Stimulated activated naive B cell treated with anti-CD40 and anti-IgM and Interleukin-4, amounts not matched to agents 10 μg/mL and 1 μg/mL and 100 μg/mL, for 72 hours (primary cell): Measurements from ENCODE around the gene SAE1.

ENCODE experiments used
- ATAC-seq, 2 donors: fragments of 150-1000 bp; cut with Tn5 transposase; replicated peaks; 2 replicates each; pipeline ENCODE4 v1.10.0; 2021; ENCODE audit warnings: moderate library complexity in 1 of 2
- DNase-seq: peaks from one replicate; pipeline ENCODE4 v3.0.0; 2021
- H3K27ac Mint-ChIP-seq: one replicate; pipeline ENCODE4 v1.8.0; 2022; ENCODE audit warnings: mild to moderate bottlenecking, mixed read lengths
- H3K27me3 Mint-ChIP-seq, 2 donors: one replicate each; pipeline ENCODE4 v1.8.0; 2022; ENCODE audit warnings: mixed read lengths in 2 of 2
- H3K36me3 Mint-ChIP-seq, 2 donors: one replicate each; pipeline ENCODE4 v1.8.0; 2022; ENCODE audit warnings: mixed read lengths in 2 of 2, mild to moderate bottlenecking in 1 of 2
- H3K4me1 Mint-ChIP-seq, 2 donors: one replicate each; pipeline ENCODE4 v1.8.0; 2022; ENCODE audit warnings: mixed read lengths in 2 of 2, mild to moderate bottlenecking in 1 of 2
- H3K4me3 Mint-ChIP-seq, 2 donors: one replicate each; pipeline ENCODE4 v1.8.0; 2022; ENCODE audit warnings: mild to moderate bottlenecking in 2 of 2, mixed read lengths in 2 of 2, moderate library complexity in 1 of 2
- H3K9me3 Mint-ChIP-seq, 2 donors: one replicate each; pipeline ENCODE4 v1.8.0; 2022; ENCODE audit warnings: mixed read lengths in 2 of 2, mild to moderate bottlenecking in 1 of 2

The SAE1 gene

GRCh38 chr19:47253970-47254369, 123.3 kb downstream of the SAE1 start:
- Mint-ChIP-seq H3K36me3 (peaks cover 7 to 10% of the 10 kb centered on the region in 2 donors), H3K27me3 (no peaks in the 10 kb centered on the region), H3K27ac (no peak overlapping the region), H3K4me1 (peaks cover 15 to 27% of the 10 kb centered on the region in 2 donors), H3K9me3 (no peaks in the 10 kb centered on the region), H3K4me3 (no peak overlapping the region)
- no peak for DNase-seq
- no peak for ATAC-seq

DNA sequence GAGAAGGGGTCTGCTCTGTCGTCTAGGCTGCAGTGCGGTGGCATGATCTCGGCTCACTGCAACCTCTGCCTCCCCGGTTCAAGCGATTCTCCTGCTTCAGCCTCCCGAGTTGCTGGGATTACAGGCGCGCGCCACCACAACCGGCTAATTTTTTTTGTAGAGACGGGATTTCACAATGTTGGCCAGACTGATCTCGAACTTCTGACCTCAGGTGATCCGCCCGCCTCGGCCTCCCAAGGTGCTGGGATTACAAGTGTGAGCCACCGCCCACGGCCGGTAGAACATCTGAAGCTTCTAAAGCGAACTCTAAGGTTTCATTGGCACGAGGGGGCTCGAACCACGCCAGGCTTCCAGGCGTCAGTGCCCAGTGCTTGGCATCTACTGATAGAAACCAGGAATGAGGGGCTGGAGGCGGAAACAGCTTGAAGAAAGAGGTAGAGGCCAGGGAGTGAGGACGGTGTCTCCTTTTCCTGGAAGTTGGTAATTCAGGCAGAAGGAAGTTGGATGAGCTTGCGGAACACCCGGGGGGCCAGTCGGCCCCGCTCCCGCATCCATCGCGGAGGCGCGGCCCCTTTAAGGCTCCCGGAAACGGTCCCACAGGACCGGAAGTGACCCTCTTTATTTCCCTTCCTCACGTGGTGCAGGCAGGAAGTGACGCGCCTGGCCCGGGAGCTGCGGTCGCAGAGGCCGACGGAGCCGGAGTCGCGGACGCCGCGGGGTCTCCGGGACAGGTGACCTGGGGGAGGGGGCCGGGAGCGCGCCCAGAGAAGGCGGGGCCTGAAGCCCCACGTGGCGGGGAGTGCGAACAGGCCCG, 125.5 kb downstream of the SAE1 start, which contains the start of gene CCDC9:
TSS of gene CCDC9 (plus strand) at position 647 of the 814 bp plus-strand sequence. CDS start 1,876 bp downstream, outside the sequence.
- ATAC-seq (peak; percentile 78 to 80), DNase-seq (peak; percentile 97)
- peak within 1 kb of the TSS; percentile 92 for H3K27ac Mint-ChIP-seq
- H3K4me1 Mint-ChIP-seq = peaks cover 24 to 39% of the 10 kb centered on the region in 2 donors
- no peaks in the 10 kb centered on the region for H3K9me3 Mint-ChIP-seq
- peak within 1 kb of the TSS; percentile 89 to 95 for H3K4me3 Mint-ChIP-seq
- no peaks in the 10 kb centered on the region for H3K27me3 Mint-ChIP-seq
- peaks cover 24 to 28% of the 10 kb centered on the region in 2 donors for H3K36me3 Mint-ChIP-seq

DNA sequence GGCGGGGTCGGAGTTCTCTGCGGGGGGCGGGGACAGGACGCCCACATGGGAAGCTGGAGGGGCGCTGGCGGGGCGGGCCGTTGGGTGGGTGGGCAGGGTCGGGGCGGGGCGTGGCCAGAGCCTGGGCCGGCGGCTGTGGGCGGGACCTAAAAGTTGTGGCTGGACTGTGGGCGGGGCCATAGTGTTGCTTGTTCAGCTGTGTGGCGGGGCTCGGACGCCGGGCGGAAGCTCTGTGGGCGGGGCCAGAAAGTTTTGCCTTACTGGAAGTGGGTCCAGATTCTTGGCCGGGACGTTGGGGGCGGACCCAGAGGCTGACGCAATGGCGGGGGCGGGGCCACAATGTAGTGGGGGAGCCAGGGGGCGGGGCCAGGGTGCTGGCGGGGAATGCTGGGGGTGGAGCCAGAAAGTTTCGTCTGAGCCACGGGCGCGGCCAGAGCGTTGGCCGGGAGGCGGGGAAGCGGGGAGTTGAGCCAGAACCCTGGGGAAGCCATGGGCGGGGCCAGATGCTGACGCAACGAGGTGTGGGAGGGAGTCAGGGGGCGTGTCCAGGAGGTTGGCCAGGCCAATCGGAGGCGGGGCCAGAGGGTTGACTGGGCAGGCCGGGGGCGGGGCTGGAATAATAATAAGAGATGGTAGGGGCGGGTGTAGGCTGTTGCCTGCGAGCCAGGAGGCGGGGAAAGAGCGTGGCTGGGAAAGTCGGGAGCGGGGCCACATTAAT, 126.2 kb downstream of the SAE1 start:
- DNase-seq (peak; percentile 99), ATAC-seq (peak; percentile 88 to 90)
- Mint-ChIP-seq H3K4me1 (peaks cover 24 to 39% of the 10 kb centered on the region in 2 donors), H3K27ac (peak overlapping the region; percentile 92), H3K36me3 (peaks cover 26 to 30% of the 10 kb centered on the region in 2 donors), H3K27me3 (no peaks in the 10 kb centered on the region), H3K4me3 (peak overlapping the region; percentile 89 to 95), H3K9me3 (no peaks in the 10 kb centered on the region)

DNA sequence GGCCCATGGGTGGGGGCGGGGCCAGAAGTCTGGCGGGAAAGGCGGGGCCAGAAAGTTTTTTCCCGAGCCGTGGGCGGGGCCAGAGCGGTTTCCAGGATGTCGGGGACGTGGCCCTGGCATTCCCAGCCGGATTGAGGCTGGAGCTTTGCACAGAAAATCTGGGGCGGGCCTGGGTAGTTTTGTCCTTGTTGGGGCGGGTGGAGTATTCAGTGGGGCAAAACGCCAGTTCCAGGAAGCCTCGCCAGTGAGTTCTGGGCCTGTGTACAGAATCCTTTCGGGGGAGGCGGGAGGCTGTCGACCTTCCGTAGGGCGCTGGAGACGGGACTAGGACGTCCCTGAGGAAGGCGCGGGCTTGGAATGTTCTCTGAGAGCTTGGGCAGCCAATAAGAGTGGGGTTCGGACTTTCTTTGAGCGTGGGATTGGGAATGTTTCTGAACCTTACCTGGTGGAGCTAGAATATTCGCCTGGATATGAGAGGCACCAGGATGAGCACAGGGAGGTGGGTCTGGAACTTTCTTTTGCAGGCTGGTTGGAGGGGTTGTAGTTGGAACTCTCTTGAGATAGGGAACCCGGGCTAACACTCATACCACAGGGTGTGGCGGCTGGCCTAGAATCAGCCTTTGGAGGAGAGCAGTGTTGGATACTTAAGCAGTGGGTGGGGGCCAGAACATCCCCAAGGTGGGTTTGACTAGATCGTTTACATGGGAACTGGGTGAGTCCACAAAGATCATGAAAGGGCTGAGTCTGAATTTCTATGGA, 127.0 kb downstream of the SAE1 start:
- H3K27me3 Mint-ChIP-seq = no peaks in the 10 kb centered on the region
- H3K4me3 Mint-ChIP-seq = peak overlapping the region; percentile 89 to 95
- H3K4me1 Mint-ChIP-seq = peaks cover 27 to 47% of the 10 kb centered on the region in 2 donors
- H3K9me3 Mint-ChIP-seq = no peaks in the 10 kb centered on the region
- H3K36me3 Mint-ChIP-seq = peaks cover 31 to 35% of the 10 kb centered on the region in 2 donors
- DNase-seq (peak; percentile 48), ATAC-seq (peak in 1 of 2 donors; percentile 16)
- peak overlapping the region; percentile 92 for H3K27ac Mint-ChIP-seq

DNA sequence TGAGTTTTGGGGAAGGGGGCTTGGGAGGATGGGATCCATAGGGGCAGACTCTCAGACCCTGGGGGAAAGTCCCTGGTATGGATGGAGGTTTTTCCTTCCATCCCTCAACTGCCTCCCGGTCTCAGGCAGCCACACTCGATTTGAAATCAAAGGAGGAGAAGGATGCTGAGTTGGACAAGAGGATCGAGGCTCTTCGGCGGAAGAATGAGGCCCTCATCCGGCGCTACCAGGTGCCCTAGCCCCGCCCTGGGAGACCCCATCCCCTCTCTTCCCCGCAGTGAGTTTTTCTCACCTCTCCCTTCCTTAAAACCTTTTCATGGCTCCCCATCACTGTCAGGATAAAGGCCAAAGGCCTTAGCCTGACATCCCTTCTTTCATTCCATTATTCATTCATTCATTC, 127.8 kb downstream of the SAE1 start:
- DNase-seq (no peak), ATAC-seq (no peak)
- no peaks in the 10 kb centered on the region for H3K27me3 Mint-ChIP-seq
- H3K4me3 Mint-ChIP-seq = peak overlapping the region in 1 of 2 donors; percentile 18
- peaks cover 29 to 50% of the 10 kb centered on the region in 2 donors for H3K4me1 Mint-ChIP-seq
- H3K27ac Mint-ChIP-seq = no peak overlapping the region
- no peaks in the 10 kb centered on the region for H3K9me3 Mint-ChIP-seq
- peaks cover 32 to 41% of the 10 kb centered on the region in 2 donors for H3K36me3 Mint-ChIP-seq

GRCh38 chr19:47258895-47259555, 128.4 kb downstream of the SAE1 start:
- Mint-ChIP-seq H3K27me3 (no peaks in the 10 kb centered on the region), H3K4me1 (peaks cover 29 to 50% of the 10 kb centered on the region in 2 donors), H3K4me3 (peak overlapping the region in 1 of 2 donors; percentile 18), H3K9me3 (no peaks in the 10 kb centered on the region), H3K27ac (peak overlapping the region; percentile 68), H3K36me3 (peaks cover 34 to 41% of the 10 kb centered on the region in 2 donors)
- no peak for ATAC-seq
- DNase-seq = no peak
